Mesodermal cell (in vitro differentiated cells): Measurements from ENCODE around the gene EFTUD2.
"Not testable (repeated sequence)": the region's sequence is repeated elsewhere in the genome, so short reads cannot be mapped to it uniquely, and the experiment has no call there.

Source experiments
- H3K27ac ChIP-seq: 2 replicates; pipeline ENCODE4 v1.7.0; 2013; ENCODE audit warnings: mild to moderate bottlenecking, low read depth, low read length, moderate library complexity; ENCODE audit not compliant: severe bottlenecking
- H3K36me3 ChIP-seq: 2 replicates; pipeline ENCODE4 v1.7.1; 2013; ENCODE audit warnings: mild to moderate bottlenecking, low read length, moderate library complexity; ENCODE audit not compliant: control insufficient read depth, insufficient read depth
- H3K4me1 ChIP-seq: one replicate; pipeline ENCODE4 v1.7.1; 2013; ENCODE audit warnings: mild to moderate bottlenecking, low read length; ENCODE audit not compliant: insufficient read depth, control insufficient read depth, poor library complexity, severe bottlenecking
- H3K4me3 ChIP-seq: 2 replicates; pipeline ENCODE4 v1.7.0; 2013; ENCODE audit warnings: low read length, control low read depth, mild to moderate bottlenecking; ENCODE audit not compliant: insufficient read depth, poor library complexity, severe bottlenecking; ENCODE audit errors: extremely low read depth
- H3K9me3 ChIP-seq: 2 replicates; pipeline ENCODE4 v1.7.1; 2013; ENCODE audit warnings: mild to moderate bottlenecking, low read length, moderate library complexity; ENCODE audit not compliant: control insufficient read depth
- WGBS, 2 experiments: methylation state at CpG; one replicate each; pipeline ENCODE4 v1.1.5; 2013; ENCODE audit warnings: missing lambda C conversion rate in 2 of 2; ENCODE audit not compliant: insufficient coverage in 2 of 2; 5-methylcytosine and 5-hydroxymethylcytosine counted together

Gene EFTUD2

GRCh38 chr17:44827863-44828262 is 71.4 kb downstream of the EFTUD2 start:
- Histone ChIP-seq H3K4me3 (peak overlapping the region; percentile 93), H3K9me3 (no peaks in the 10 kb centered on the region)
- no CpG with 5 or more reads among the region's 1 CpG for WGBS, 2 experiments

GRCh38 chr17:44826123-44826790 is 73.0 kb downstream of the EFTUD2 start:
- Histone ChIP-seq H3K27ac (no peak overlapping the region), H3K4me3 (no peak overlapping the region), H3K36me3 (peaks cover 20% of the 10 kb centered on the region), H3K9me3 (no peaks in the 10 kb centered on the region), H3K4me1 (peaks cover 5% of the 10 kb centered on the region)
- 97% methylated on average over 6 to 10 of the region's 15 CpGs for WGBS, 2 experiments

More at GRCh38 chr17:44827863-44828262, 71.4 kb downstream of the EFTUD2 start:
- H3K27ac ChIP-seq: no peak overlapping the region
- no peaks in the 10 kb centered on the region for H3K4me1 ChIP-seq
- peaks cover 20% of the 10 kb centered on the region for H3K36me3 ChIP-seq

GRCh38 chr17:44825236-44825635 is 74.0 kb downstream of the EFTUD2 start:
- H3K27ac ChIP-seq, H3K9me3 ChIP-seq, H3K4me3 ChIP-seq: not testable (repeated sequence)
- peaks cover 10% of the 10 kb centered on the region for H3K4me1 ChIP-seq
- peaks cover 20% of the 10 kb centered on the region for H3K36me3 ChIP-seq
- 96 to 98% methylated on average over 8 to 9 of the region's 9 CpGs for WGBS, 2 experiments

GRCh38 chr17:44820631-44821212 is 78.5 kb downstream of the EFTUD2 start:
- peak overlapping the region; percentile 82 for H3K27ac ChIP-seq
- 51 to 74% methylated on average over 4 of the region's 7 CpGs for WGBS, 2 experiments
- H3K4me3 ChIP-seq: no peak overlapping the region

GRCh38 chr17:44818508-44818907 is 80.7 kb downstream of the EFTUD2 start:
- peaks cover 10% of the 10 kb centered on the region for H3K4me1 ChIP-seq
- not testable (repeated sequence) for H3K9me3 ChIP-seq, H3K27ac ChIP-seq, H3K4me3 ChIP-seq
- H3K36me3 ChIP-seq: peaks cover 36% of the 10 kb centered on the region
- 94 to 96% methylated on average over 3 to 6 of the region's 6 CpGs for WGBS, 2 experiments

More at GRCh38 chr17:44820631-44821212, 78.5 kb downstream of the EFTUD2 start:
- H3K36me3 ChIP-seq: peaks cover 40% of the 10 kb centered on the region
- H3K9me3 ChIP-seq: no peaks in the 10 kb centered on the region
- H3K4me1 ChIP-seq: peaks cover 10% of the 10 kb centered on the region

GRCh38 chr17:44812263-44812662 is 87.0 kb downstream of the EFTUD2 start:
- Histone ChIP-seq H3K4me1 (no peaks in the 10 kb centered on the region), H3K36me3 (peaks cover 33% of the 10 kb centered on the region)
- 92 to 100% methylated on average over 2 to 4 of the region's 4 CpGs for WGBS, 2 experiments

GRCh38 chr17:44808656-44809388 is 90.4 kb downstream of the EFTUD2 start:
- H3K36me3 ChIP-seq: peaks cover 50% of the 10 kb centered on the region
- not testable (repeated sequence) for H3K4me1 ChIP-seq, H3K9me3 ChIP-seq, H3K4me3 ChIP-seq, H3K27ac ChIP-seq
- WGBS, 2 experiments: 92 to 95% methylated on average over 7 of the region's 9 CpGs

More at GRCh38 chr17:44812263-44812662, 87.0 kb downstream of the EFTUD2 start:
- Histone ChIP-seq H3K4me3 (no peak overlapping the region), H3K27ac (no peak overlapping the region), H3K9me3 (no peaks in the 10 kb centered on the region)

GRCh38 chr17:44808156-44808555 is 91.1 kb downstream of the EFTUD2 start:
- Histone ChIP-seq H3K9me3 (no peaks in the 10 kb centered on the region), H3K4me3 (no peak overlapping the region), H3K36me3 (peaks cover 52% of the 10 kb centered on the region), H3K27ac (no peak overlapping the region), H3K4me1 (peaks cover 9% of the 10 kb centered on the region)
- 80% methylated on average over 1 of the region's 4 CpGs; no CpG with 5 or more reads in 1 of the 2 experiments for WGBS, 2 experiments

GRCh38 chr17:44807817-44808155 is 91.5 kb downstream of the EFTUD2 start:
- H3K27ac ChIP-seq: no peak overlapping the region
- H3K4me1 ChIP-seq: peaks cover 9% of the 10 kb centered on the region
- no peak overlapping the region for H3K4me3 ChIP-seq
- H3K9me3 ChIP-seq: no peaks in the 10 kb centered on the region
- peaks cover 53% of the 10 kb centered on the region for H3K36me3 ChIP-seq
- WGBS, 2 experiments: 86 to 90% methylated on average over 1 to 2 of the region's 3 CpGs

GRCh38 chr17:44807093-44807816 is 92.0 kb downstream of the EFTUD2 start:
- Histone ChIP-seq H3K4me3 (no peak overlapping the region), H3K27ac (no peak overlapping the region), H3K9me3 (no peaks in the 10 kb centered on the region), H3K4me1 (peaks cover 9% of the 10 kb centered on the region), H3K36me3 (peaks cover 58% of the 10 kb centered on the region)
- WGBS, 2 experiments: 95 to 100% methylated on average over 2 to 3 of the region's 4 CpGs
